ENCODE data around the gene IGSF21. TPM values are rescaled to one million over a fixed set of nuclear protein-coding genes. Genes with fewer than 3 reads are reported as not detected.
"Not testable (repeated sequence)": the region's sequence is repeated elsewhere in the genome, so short reads cannot be mapped to it uniquely, and the experiment has no call there.

Gene IGSF21
- total RNA-seq, 2 experiments from 2014 or later: not detected

DNA sequence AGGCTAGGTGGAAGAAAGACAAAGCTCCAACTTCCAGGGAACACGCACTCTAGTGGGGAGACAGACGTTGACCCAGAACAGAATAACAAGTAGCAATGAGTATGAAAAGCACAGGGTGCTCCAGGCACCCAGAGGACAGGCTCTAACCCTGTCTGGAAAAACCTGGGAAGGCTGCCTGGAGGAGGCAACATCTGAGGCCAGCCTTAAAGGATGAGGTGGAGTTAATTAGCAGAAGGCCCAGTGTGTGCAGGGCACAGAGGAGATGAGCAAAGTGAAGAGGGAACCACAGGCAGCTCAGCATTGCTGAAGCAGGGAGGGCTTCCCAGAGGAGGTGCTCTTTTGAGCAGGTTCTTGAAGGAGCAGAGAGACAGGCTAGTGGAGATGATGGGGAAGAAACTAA, 246.4 kb downstream of the IGSF21 start:
- no peaks in the 10 kb centered on the region for H3K4me1 Mint-ChIP-seq (ENCODE audit: low read depth)
- intact Hi-C loops (cut with micrococcal nuclease): no loop called here
- H3K27ac Mint-ChIP-seq: no peak overlapping the region
- H3K36me3 Mint-ChIP-seq (ENCODE audit: low read depth): no peaks in the 10 kb centered on the region
- CTCF ChIA-PET: no interaction called here
- H3K4me3 Mint-ChIP-seq: no peak overlapping the region
- DNase-seq: no peak
- no peaks in the 10 kb centered on the region for H3K9me3 Mint-ChIP-seq
- H3K27me3 Mint-ChIP-seq (ENCODE audit: low read depth): peaks cover 57% of the 10 kb centered on the region

DNA sequence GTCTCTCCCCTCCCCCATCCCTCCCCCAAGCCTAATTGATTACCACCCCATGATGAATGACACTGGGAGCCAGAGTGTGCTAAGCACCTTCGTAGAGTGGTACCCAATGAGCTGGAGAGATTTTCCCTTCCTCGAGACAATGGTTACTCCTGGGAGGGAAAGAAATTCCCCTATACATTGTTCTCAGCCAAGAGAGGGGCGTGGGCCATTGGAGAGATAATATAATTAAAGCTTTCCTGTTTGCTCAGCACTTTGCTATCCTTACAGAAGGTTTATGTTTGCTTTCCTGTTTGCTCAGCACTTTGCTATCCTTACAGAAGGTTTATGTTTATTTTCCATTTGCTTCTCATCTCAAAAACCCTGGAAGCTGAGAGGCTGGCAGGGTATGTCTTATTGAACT, 247.0 kb downstream of the IGSF21 start:
- H3K4me3 Mint-ChIP-seq: no peak overlapping the region

DNA sequence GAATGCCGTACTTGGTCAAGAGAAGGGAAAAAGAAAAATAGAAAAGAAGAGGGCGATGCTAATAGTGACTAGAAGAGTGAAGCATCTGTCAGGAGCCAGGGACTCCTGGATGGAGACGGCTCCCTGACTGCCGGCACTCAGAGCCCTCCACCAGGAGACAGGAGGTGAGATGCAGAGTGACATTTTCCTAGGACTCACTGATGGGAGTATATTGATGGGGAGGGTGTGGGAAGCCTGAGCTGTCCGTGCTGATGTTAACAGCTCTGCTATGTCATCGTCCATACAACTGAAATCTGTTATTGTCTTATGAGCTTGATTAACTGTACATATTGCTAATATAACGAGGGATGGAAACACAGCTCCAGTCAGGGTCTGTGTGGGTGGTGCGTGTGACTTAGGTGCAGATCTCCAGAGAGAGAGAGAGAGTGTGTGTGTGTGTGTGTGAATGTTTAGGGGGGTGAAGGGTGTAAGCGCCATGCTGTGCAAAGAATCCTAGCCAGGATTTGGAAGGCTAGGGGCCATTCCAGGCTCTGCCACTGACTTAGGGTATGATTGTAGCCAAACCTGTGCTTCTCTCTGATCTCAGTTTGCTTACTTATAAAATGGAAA, 250.1 kb downstream of the IGSF21 start:
- H3K4me3 Mint-ChIP-seq: no peak overlapping the region
- no peak overlapping the region for H3K27ac Mint-ChIP-seq
- H3K36me3 Mint-ChIP-seq (ENCODE audit: low read depth): no peaks in the 10 kb centered on the region
- no peaks in the 10 kb centered on the region for H3K9me3 Mint-ChIP-seq
- peaks cover 46% of the 10 kb centered on the region for H3K27me3 Mint-ChIP-seq (ENCODE audit: low read depth)
- CTCF ChIA-PET: no interaction called here
- no peak for DNase-seq
- no peaks in the 10 kb centered on the region for H3K4me1 Mint-ChIP-seq (ENCODE audit: low read depth)
- intact Hi-C loops (cut with micrococcal nuclease): no loop called here

More for the DNA sequence above, 247.0 kb downstream of the IGSF21 start:
- no peaks in the 10 kb centered on the region for H3K9me3 Mint-ChIP-seq
- CTCF ChIA-PET: no interaction called here
- no peak overlapping the region for H3K27ac Mint-ChIP-seq
- intact Hi-C loops (cut with micrococcal nuclease): no loop called here
- H3K4me1 Mint-ChIP-seq (ENCODE audit: low read depth): no peaks in the 10 kb centered on the region
- H3K36me3 Mint-ChIP-seq (ENCODE audit: low read depth): no peaks in the 10 kb centered on the region
- no peak for DNase-seq
- peaks cover 57% of the 10 kb centered on the region for H3K27me3 Mint-ChIP-seq (ENCODE audit: low read depth)

- DNase-seq: no peak
- peaks cover 42% of the 10 kb centered on the region for H3K27me3 Mint-ChIP-seq (ENCODE audit: low read depth)
- CTCF ChIA-PET: no interaction called here
- H3K4me1 Mint-ChIP-seq (ENCODE audit: low read depth): no peaks in the 10 kb centered on the region
- intact Hi-C loops (cut with micrococcal nuclease): no loop called here
- H3K36me3 Mint-ChIP-seq (ENCODE audit: low read depth): no peaks in the 10 kb centered on the region
- no peaks in the 10 kb centered on the region for H3K9me3 Mint-ChIP-seq
- H3K4me3 Mint-ChIP-seq: no peak overlapping the region
- no peak overlapping the region for H3K27ac Mint-ChIP-seq
These were observed 251.0 kb downstream of the IGSF21 start for GRCh38 chr1:18358600-18358999.

DNA sequence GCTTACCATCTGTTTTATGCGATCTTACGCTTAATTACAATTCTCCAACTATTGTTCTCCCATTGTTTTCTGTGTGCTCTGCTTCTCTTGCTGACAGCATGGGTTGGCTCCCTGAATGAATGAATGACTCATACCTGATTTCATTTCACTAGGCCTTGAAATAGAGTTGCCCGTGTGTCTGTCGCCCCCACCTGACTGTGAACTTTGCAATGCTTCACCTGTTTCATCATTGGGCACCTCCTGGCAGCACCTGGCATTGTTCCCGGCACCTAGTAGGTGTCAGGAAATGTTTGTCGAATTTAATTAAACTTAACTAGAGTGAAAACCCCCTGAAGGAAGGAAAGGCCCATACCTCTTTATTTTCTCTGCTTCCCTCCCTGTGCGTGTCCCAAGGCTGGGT, 252.7 kb downstream of the IGSF21 start:
- H3K36me3 Mint-ChIP-seq (ENCODE audit: low read depth): no peaks in the 10 kb centered on the region
- no peak overlapping the region for H3K27ac Mint-ChIP-seq
- no peak for DNase-seq
- no peaks in the 10 kb centered on the region for H3K9me3 Mint-ChIP-seq
- intact Hi-C loops (cut with micrococcal nuclease): no loop called here
- H3K4me3 Mint-ChIP-seq: no peak overlapping the region
- H3K27me3 Mint-ChIP-seq (ENCODE audit: low read depth): peaks cover 31% of the 10 kb centered on the region
- H3K4me1 Mint-ChIP-seq (ENCODE audit: low read depth): no peaks in the 10 kb centered on the region
- CTCF ChIA-PET: no interaction called here

GRCh38 chr1:18362150-18362549, 254.6 kb downstream of the IGSF21 start:
- CTCF ChIA-PET: no interaction called here
- Mint-ChIP-seq H3K4me1 (ENCODE audit: low read depth) (no peaks in the 10 kb centered on the region), H3K36me3 (ENCODE audit: low read depth) (no peaks in the 10 kb centered on the region), H3K27ac (no peak overlapping the region), H3K27me3 (ENCODE audit: low read depth) (peaks cover 19% of the 10 kb centered on the region), H3K9me3 (no peaks in the 10 kb centered on the region), H3K4me3 (no peak overlapping the region)
- intact Hi-C loops (cut with micrococcal nuclease): no loop called here
- DNase-seq: no peak

GRCh38 chr1:18363436-18363835, 255.8 kb downstream of the IGSF21 start:
- Mint-ChIP-seq H3K27me3 (ENCODE audit: low read depth) (peaks cover 11% of the 10 kb centered on the region), H3K9me3 (no peaks in the 10 kb centered on the region), H3K36me3 (ENCODE audit: low read depth) (no peaks in the 10 kb centered on the region), H3K4me1 (ENCODE audit: low read depth) (no peaks in the 10 kb centered on the region), H3K4me3 (no peak overlapping the region), H3K27ac (no peak overlapping the region)
- CTCF ChIA-PET: no interaction called here
- DNase-seq: no peak
- intact Hi-C loops (cut with micrococcal nuclease): no loop called here

- H3K36me3 Mint-ChIP-seq (ENCODE audit: low read depth): no peaks in the 10 kb centered on the region
- CTCF ChIA-PET: no interaction called here
- no peaks in the 10 kb centered on the region for H3K4me1 Mint-ChIP-seq (ENCODE audit: low read depth)
- no peak for DNase-seq
- no peak overlapping the region for H3K4me3 Mint-ChIP-seq
- peaks cover 9% of the 10 kb centered on the region for H3K27me3 Mint-ChIP-seq (ENCODE audit: low read depth)
- intact Hi-C loops (cut with micrococcal nuclease): no loop called here
- no peaks in the 10 kb centered on the region for H3K9me3 Mint-ChIP-seq
- H3K27ac Mint-ChIP-seq: no peak overlapping the region
These were observed 257.6 kb downstream of the IGSF21 start for GRCh38 chr1:18365099-18365705.

DNA sequence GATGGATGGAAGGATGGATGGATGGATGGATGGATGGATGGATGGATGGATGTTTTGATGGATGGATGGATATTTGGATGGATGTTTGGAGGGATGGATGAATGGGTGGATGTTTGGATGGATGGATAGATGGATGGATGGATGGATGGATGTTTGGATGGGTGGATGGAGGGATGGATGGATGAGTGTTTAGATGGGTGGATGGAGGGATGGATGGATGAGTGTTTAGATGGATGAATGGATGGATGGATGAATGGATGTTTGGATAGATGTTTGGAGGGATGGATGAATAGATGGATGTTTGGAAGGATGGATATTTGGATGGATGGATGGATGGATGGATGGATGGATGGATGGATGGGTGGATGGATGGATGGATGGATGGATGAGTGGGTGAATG, 264.9 kb downstream of the IGSF21 start:
- H3K27ac Mint-ChIP-seq; H3K4me1 Mint-ChIP-seq (ENCODE audit: low read depth); H3K9me3 Mint-ChIP-seq; H3K36me3 Mint-ChIP-seq (ENCODE audit: low read depth); intact Hi-C loops (cut with micrococcal nuclease); DNase-seq; CTCF ChIA-PET; H3K4me3 Mint-ChIP-seq; H3K27me3 Mint-ChIP-seq (ENCODE audit: low read depth): not testable (repeated sequence)

GRCh38 chr1:18373151-18373550, 265.6 kb downstream of the IGSF21 start:
- Mint-ChIP-seq H3K27me3 (ENCODE audit: low read depth) (peaks cover 9% of the 10 kb centered on the region), H3K4me3 (no peak overlapping the region), H3K36me3 (ENCODE audit: low read depth) (no peaks in the 10 kb centered on the region), H3K9me3 (no peaks in the 10 kb centered on the region), H3K27ac (no peak overlapping the region), H3K4me1 (ENCODE audit: low read depth) (no peaks in the 10 kb centered on the region)
- CTCF ChIA-PET: no interaction called here
- intact Hi-C loops (cut with micrococcal nuclease): no loop called here
- DNase-seq: no peak

DNA sequence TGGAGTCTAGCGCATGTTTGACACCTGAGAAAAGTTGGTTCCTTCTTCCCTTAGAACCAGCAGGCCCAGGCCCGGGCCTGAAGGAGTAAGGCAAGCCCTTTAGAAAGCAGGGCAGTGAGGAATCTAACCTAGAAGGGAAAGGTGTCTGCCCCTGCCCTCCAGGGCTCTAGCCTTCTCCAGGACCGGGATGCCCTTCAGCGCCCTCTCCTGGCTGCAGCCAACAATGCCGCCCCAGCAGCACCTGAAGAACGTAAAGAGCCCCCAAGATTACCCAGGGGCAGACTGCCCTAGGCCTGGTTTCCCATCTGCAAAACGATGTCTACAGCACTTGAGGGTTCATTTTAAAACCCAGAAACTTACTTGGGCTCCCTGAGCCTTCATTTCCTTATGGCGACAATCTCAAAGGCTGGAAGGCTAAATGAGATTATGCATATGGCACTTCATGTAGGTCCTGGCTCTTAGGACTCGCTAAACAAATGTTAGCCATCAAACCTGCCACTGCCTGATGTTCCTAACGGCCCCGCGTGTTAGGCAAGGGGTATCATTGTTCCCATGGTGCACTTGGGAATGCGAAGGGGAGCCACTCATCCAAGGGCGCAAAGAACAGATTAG, 266.4 kb downstream of the IGSF21 start:
- Mint-ChIP-seq H3K27me3 (ENCODE audit: low read depth) (peaks cover 11% of the 10 kb centered on the region), H3K4me3 (no peak overlapping the region), H3K9me3 (no peaks in the 10 kb centered on the region), H3K36me3 (ENCODE audit: low read depth) (no peaks in the 10 kb centered on the region), H3K4me1 (ENCODE audit: low read depth) (no peaks in the 10 kb centered on the region), H3K27ac (no peak overlapping the region)
- peak; percentile 33 for DNase-seq
- CTCF ChIA-PET: no interaction called here
- intact Hi-C loops (cut with micrococcal nuclease): no loop called here

GRCh38 chr1:18376661-18377060, 269.1 kb downstream of the IGSF21 start:
- Mint-ChIP-seq H3K36me3 (ENCODE audit: low read depth) (no peaks in the 10 kb centered on the region), H3K27ac (no peak overlapping the region), H3K4me1 (ENCODE audit: low read depth) (no peaks in the 10 kb centered on the region), H3K4me3 (no peak overlapping the region), H3K27me3 (ENCODE audit: low read depth) (peaks cover 11% of the 10 kb centered on the region), H3K9me3 (peaks cover 1% of the 10 kb centered on the region)
- no peak for DNase-seq
- CTCF ChIA-PET: no interaction called here
- intact Hi-C loops (cut with micrococcal nuclease): no loop called here

DNA sequence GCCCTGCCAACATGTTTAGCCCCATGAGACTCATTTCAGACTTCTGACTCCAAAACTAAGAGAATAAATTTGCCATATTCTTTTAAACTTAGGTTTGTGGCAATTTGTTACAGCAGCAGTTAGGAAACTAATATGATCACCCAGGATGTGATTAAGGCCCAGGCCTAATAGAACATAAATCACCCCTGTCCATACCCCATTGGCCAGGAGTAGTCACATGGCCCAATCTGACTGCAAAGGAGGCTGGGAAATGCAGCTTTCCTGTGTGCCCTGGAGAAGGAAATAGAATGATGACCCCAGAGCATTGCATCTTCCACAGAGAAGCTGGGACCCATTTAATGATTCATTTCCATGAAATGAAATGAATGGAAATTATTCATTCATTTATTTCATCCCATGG, 272.7 kb downstream of the IGSF21 start:
- Mint-ChIP-seq H3K9me3 (peaks cover 1% of the 10 kb centered on the region), H3K4me3 (no peak overlapping the region), H3K27me3 (ENCODE audit: low read depth) (peaks cover 17% of the 10 kb centered on the region), H3K36me3 (ENCODE audit: low read depth) (no peaks in the 10 kb centered on the region), H3K4me1 (ENCODE audit: low read depth) (no peaks in the 10 kb centered on the region), H3K27ac (no peak overlapping the region)
- intact Hi-C loops (cut with micrococcal nuclease): no loop called here
- DNase-seq: no peak
- CTCF ChIA-PET: no interaction called here

All from activated naive CD4-positive, alpha-beta T cell treated with anti-CD3 and anti-CD28 coated beads for 36 hours (primary cell).